Activated naive CD4-positive, alpha-beta T cell treated with anti-CD3 and anti-CD28 coated beads, Interleukin-2, amount 10 ng/mL, durations not matched to agents 7 days and 5 days (primary cell): Measurements from ENCODE around the gene ACOT7.
"Not testable (repeated sequence)": the region's sequence is repeated elsewhere in the genome, so short reads cannot be mapped to it uniquely, and the experiment has no call there.

Source experiments
- CTCF ChIA-PET: fragments of 350-600 bp; sonication (Branson Sonifier 250); formaldehyde crosslinking; loops from one replicate; lab custom pipeline; 2021; ENCODE audit warnings: antibody characterized with exemption; lab: Charles Lee
- DNase-seq: peaks from one replicate; pipeline ENCODE4 v3.0.0-alpha.2; 2020
- H3K27ac Mint-ChIP-seq: one replicate; pipeline ENCODE4 v1.8.0; 2021; ENCODE audit warnings: mild to moderate bottlenecking, moderate library complexity, mixed read lengths
- H3K27me3 Mint-ChIP-seq: one replicate; pipeline ENCODE4 v1.8.0; 2021; ENCODE audit warnings: mild to moderate bottlenecking, mixed read lengths
- H3K36me3 Mint-ChIP-seq: one replicate; pipeline ENCODE4 v1.8.0; 2021; ENCODE audit warnings: mixed read lengths
- H3K4me1 Mint-ChIP-seq: one replicate; pipeline ENCODE4 v1.8.0; 2021; ENCODE audit warnings: mixed read lengths
- H3K4me3 Mint-ChIP-seq: one replicate; pipeline ENCODE4 v1.8.0; 2021; ENCODE audit warnings: mild to moderate bottlenecking, moderate library complexity, mixed read lengths
- H3K9me3 Mint-ChIP-seq: one replicate; pipeline ENCODE4 v1.8.0; 2021; ENCODE audit warnings: mixed read lengths

The ACOT7 gene

GRCh38 chr1:6393400-6394187, at the start of gene ACOT7:
Gene ACOT7, minus strand, starts transcription at chr1:6393767. Its CDS starts 368 bp downstream, at chr1:6393399.
- H3K36me3 Mint-ChIP-seq = peaks cover 6% of the 10 kb centered on the region
- CTCF ChIA-PET = interaction anchor here (0.9 to 6.9 kb wide), 8 partner anchors 10 to 147 kb away, joined by 3 to 52 read pairs (median 9); no protein-coding TSS in a partner anchor
- H3K4me3 Mint-ChIP-seq = peak within 1 kb of the TSS; percentile 90
- peak; percentile 93 for DNase-seq
- peaks cover 5% of the 10 kb centered on the region for H3K27me3 Mint-ChIP-seq
- peaks cover 44% of the 10 kb centered on the region for H3K4me1 Mint-ChIP-seq
- peaks cover 3% of the 10 kb centered on the region for H3K9me3 Mint-ChIP-seq
- H3K27ac Mint-ChIP-seq = peak within 1 kb of the TSS; percentile 92

- no peaks in the 10 kb centered on the region for H3K9me3 Mint-ChIP-seq
- H3K36me3 Mint-ChIP-seq = no peaks in the 10 kb centered on the region
- H3K4me3 Mint-ChIP-seq = no peak overlapping the region
- no peak for DNase-seq
- H3K4me1 Mint-ChIP-seq = peaks cover 10% of the 10 kb centered on the region
- H3K27ac Mint-ChIP-seq = no peak overlapping the region
- CTCF ChIA-PET = interaction anchor here (0.6 to 8.7 kb wide), 5 partner anchors 13 to 82 kb away, joined by 3 to 78 read pairs (median 4); partner anchors contain the start of gene HES2
- peaks cover 94% of the 10 kb centered on the region for H3K27me3 Mint-ChIP-seq
Observed at GRCh38 chr1:6441586-6441985, 48.0 kb upstream of the ACOT7 start.

- Mint-ChIP-seq H3K27me3 (peaks cover 91% of the 10 kb centered on the region), H3K4me1 (peaks cover 8% of the 10 kb centered on the region), H3K4me3 (peak overlapping the region; percentile 6), H3K9me3 (no peaks in the 10 kb centered on the region), H3K36me3 (no peaks in the 10 kb centered on the region), H3K27ac (no peak overlapping the region)
- DNase-seq = peak; percentile 86
- CTCF ChIA-PET = interaction anchor here (1.1 to 8.7 kb wide), 7 partner anchors 9 to 81 kb away, joined by 3 to 78 read pairs (median 5); partner anchors contain the start of gene HES2
Observed at GRCh38 chr1:6440198-6441126, 46.9 kb upstream of the ACOT7 start.

- peak; percentile 84 for DNase-seq
- Mint-ChIP-seq H3K4me3 (no peak overlapping the region), H3K9me3 (no peaks in the 10 kb centered on the region), H3K27ac (no peak overlapping the region), H3K27me3 (peaks cover 88% of the 10 kb centered on the region), H3K4me1 (peaks cover 8% of the 10 kb centered on the region), H3K36me3 (no peaks in the 10 kb centered on the region)
- CTCF ChIA-PET = interaction anchor here (0.6 to 8.7 kb wide), 30 partner anchors 9 to 385 kb away, joined by 3 to 78 read pairs (median 5); partner anchors contain the start of genes HES2, PLEKHG5 and RNF207
Observed at GRCh38 chr1:6438047-6438525, 44.5 kb upstream of the ACOT7 start.

GRCh38 chr1:6437012-6437700, 43.6 kb upstream of the ACOT7 start:
- CTCF ChIA-PET = interaction anchor here (0.6 to 8.7 kb wide), 23 partner anchors 9 to 231 kb away, joined by 3 to 78 read pairs (median 5); partner anchors contain the start of genes HES2, PLEKHG5 and RNF207
- H3K27me3 Mint-ChIP-seq = peaks cover 86% of the 10 kb centered on the region

GRCh38 chr1:6436277-6436676, 42.7 kb upstream of the ACOT7 start:
- CTCF ChIA-PET = interaction anchor here (1.0 to 8.7 kb wide), 3 partner anchors 10 to 188 kb away, joined by 3 to 78 read pairs (median 19); partner anchors contain the start of gene HES2
- DNase-seq, H3K4me3 Mint-ChIP-seq, H3K27ac Mint-ChIP-seq, H3K9me3 Mint-ChIP-seq, H3K36me3 Mint-ChIP-seq, H3K4me1 Mint-ChIP-seq: not testable (repeated sequence)
- H3K27me3 Mint-ChIP-seq = peaks cover 85% of the 10 kb centered on the region

More at GRCh38 chr1:6437012-6437700, 43.6 kb upstream of the ACOT7 start:
- H3K9me3 Mint-ChIP-seq, H3K27ac Mint-ChIP-seq, H3K36me3 Mint-ChIP-seq, DNase-seq, H3K4me1 Mint-ChIP-seq, H3K4me3 Mint-ChIP-seq: not testable (repeated sequence)

- Mint-ChIP-seq H3K9me3 (no peaks in the 10 kb centered on the region), H3K4me3 (no peak overlapping the region), H3K36me3 (no peaks in the 10 kb centered on the region), H3K27ac (no peak overlapping the region), H3K27me3 (peaks cover 85% of the 10 kb centered on the region), H3K4me1 (peaks cover 5% of the 10 kb centered on the region)
- CTCF ChIA-PET = interaction anchor here (1.0 kb wide), 1 partner anchor 9 kb away, joined by 3 read pairs; no protein-coding TSS in a partner anchor
- DNase-seq = no peak
Observed at GRCh38 chr1:6435547-6435946, 42.0 kb upstream of the ACOT7 start.

GRCh38 chr1:6435129-6435528, 41.6 kb upstream of the ACOT7 start:
- peaks cover 85% of the 10 kb centered on the region for H3K27me3 Mint-ChIP-seq
- no peaks in the 10 kb centered on the region for H3K9me3 Mint-ChIP-seq
- H3K36me3 Mint-ChIP-seq = no peaks in the 10 kb centered on the region
- CTCF ChIA-PET = interaction anchor here (1.0 kb wide), 1 partner anchor 9 kb away, joined by 3 read pairs; no protein-coding TSS in a partner anchor
- DNase-seq = no peak
- H3K27ac Mint-ChIP-seq = no peak overlapping the region
- peaks cover 5% of the 10 kb centered on the region for H3K4me1 Mint-ChIP-seq
- no peak overlapping the region for H3K4me3 Mint-ChIP-seq

GRCh38 chr1:6434186-6434585, 40.6 kb upstream of the ACOT7 start:
- Mint-ChIP-seq H3K36me3 (no peaks in the 10 kb centered on the region), H3K27me3 (peaks cover 85% of the 10 kb centered on the region), H3K4me1 (peaks cover 1% of the 10 kb centered on the region), H3K9me3 (no peaks in the 10 kb centered on the region), H3K27ac (no peak overlapping the region), H3K4me3 (no peak overlapping the region)
- CTCF ChIA-PET = no interaction called here
- no peak for DNase-seq

GRCh38 chr1:6431645-6432579, 38.3 kb upstream of the ACOT7 start:
- H3K27me3 Mint-ChIP-seq = peaks cover 89% of the 10 kb centered on the region
- not testable (repeated sequence) for H3K9me3 Mint-ChIP-seq, H3K4me3 Mint-ChIP-seq, DNase-seq, H3K36me3 Mint-ChIP-seq, H3K4me1 Mint-ChIP-seq, H3K27ac Mint-ChIP-seq
- CTCF ChIA-PET = interaction anchor here (1.2 to 1.8 kb wide), 2 partner anchors 9 to 185 kb away, joined by 4 to 7 read pairs; no protein-coding TSS in a partner anchor

GRCh38 chr1:6429660-6430411, 36.3 kb upstream of the ACOT7 start:
- not testable (repeated sequence) for H3K27ac Mint-ChIP-seq, H3K36me3 Mint-ChIP-seq, H3K9me3 Mint-ChIP-seq, H3K4me3 Mint-ChIP-seq, H3K4me1 Mint-ChIP-seq, DNase-seq
- H3K27me3 Mint-ChIP-seq = peaks cover 95% of the 10 kb centered on the region
- CTCF ChIA-PET = interaction anchor here (1.9 kb wide), 1 partner anchor 9 kb away, joined by 7 read pairs; the partner anchor contains the start of gene HES2

GRCh38 chr1:6428453-6428852, 34.9 kb upstream of the ACOT7 start:
- H3K27me3 Mint-ChIP-seq = peaks cover 92% of the 10 kb centered on the region
- not testable (repeated sequence) for H3K4me3 Mint-ChIP-seq, H3K27ac Mint-ChIP-seq, DNase-seq, H3K4me1 Mint-ChIP-seq, H3K36me3 Mint-ChIP-seq, H3K9me3 Mint-ChIP-seq
- CTCF ChIA-PET = interaction anchor here (1.0 kb wide), 1 partner anchor 10 kb away, joined by 3 read pairs; no protein-coding TSS in a partner anchor
